Mesothelial cell of epicardium (in vitro differentiated cells): ENCODE measurements around the gene TMEM198. TPM values are rescaled to one million over a fixed set of nuclear protein-coding genes. Genes with fewer than 3 reads are reported as not detected.

Source experiments
- DNase-seq, 2 experiments: peaks; one replicate each; pipeline ENCODE4 v3.0.0; 2021; ENCODE audit warnings: low spot score in 2 of 2; ENCODE audit not compliant: unreplicated experiment in 2 of 2
- H3K27ac Mint-ChIP-seq: 2 replicates; pipeline ENCODE4 v1.8.0; 2021; ENCODE audit warnings: mixed read lengths
- H3K27me3 Mint-ChIP-seq: 2 replicates; pipeline ENCODE4 v1.8.0; 2021; ENCODE audit warnings: low read depth, mixed read lengths
- H3K36me3 Mint-ChIP-seq: 2 replicates; pipeline ENCODE4 v1.8.0; 2021; ENCODE audit warnings: mixed read lengths
- H3K4me1 Mint-ChIP-seq: 2 replicates; pipeline ENCODE4 v1.8.0; 2021; ENCODE audit warnings: mixed read lengths
- H3K4me3 Mint-ChIP-seq: 2 replicates; pipeline ENCODE4 v1.8.0; 2021; ENCODE audit warnings: mild to moderate bottlenecking, moderate library complexity, mixed read lengths
- H3K9me3 Mint-ChIP-seq: 2 replicates; pipeline ENCODE4 v1.8.0; 2021; ENCODE audit warnings: mixed read lengths
- CTCF ChIP-seq: fragments of 200-600 bp; sonication (generic); IDR thresholded peaks from one replicate; pipeline ENCODE4 v1.5.0; 2021; ENCODE audit warnings: antibody characterized with exemption; ENCODE audit not compliant: unreplicated experiment
- total RNA-seq: library from RNA; stranded (reverse); gene quantifications from 3 replicates; pipeline ENCODE4 v1.2.1, GENCODE V29; 2021

TMEM198 gene
- total RNA-seq, 1 donor from 2014 or later = 4.0 TPM

- peaks cover 2% of the 10 kb centered on the region for H3K36me3 Mint-ChIP-seq
- no peak for DNase-seq
Observed at GRCh38 chr2:219547621-219548020, 3.8 kb downstream of the TMEM198 start.

GRCh38 chr2:219548990-219549389 is 5.2 kb downstream of the TMEM198 start:
- DNase-seq = no peak
- no peaks in the 10 kb centered on the region for H3K9me3 Mint-ChIP-seq
- H3K36me3 Mint-ChIP-seq = peaks cover 2% of the 10 kb centered on the region
- TF ChIP-seq CTCF = no peak
- H3K4me1 Mint-ChIP-seq = peaks cover 18% of the 10 kb centered on the region
- no peak overlapping the region for H3K27ac Mint-ChIP-seq
- H3K4me3 Mint-ChIP-seq = no peak overlapping the region
- peaks cover 24% of the 10 kb centered on the region for H3K27me3 Mint-ChIP-seq

More at GRCh38 chr2:219547621-219548020, 3.8 kb downstream of the TMEM198 start:
- no peak for TF ChIP-seq CTCF
- peaks cover 21% of the 10 kb centered on the region for H3K4me1 Mint-ChIP-seq
- peaks cover 24% of the 10 kb centered on the region for H3K27me3 Mint-ChIP-seq
- no peak overlapping the region for H3K4me3 Mint-ChIP-seq
- no peak overlapping the region for H3K27ac Mint-ChIP-seq
- no peaks in the 10 kb centered on the region for H3K9me3 Mint-ChIP-seq

- Mint-ChIP-seq H3K4me1 (peaks cover 13% of the 10 kb centered on the region), H3K27me3 (peaks cover 22% of the 10 kb centered on the region), H3K9me3 (no peaks in the 10 kb centered on the region), H3K27ac (no peak overlapping the region), H3K4me3 (no peak overlapping the region), H3K36me3 (peaks cover 6% of the 10 kb centered on the region)
- no peak for TF ChIP-seq CTCF
- DNase-seq = no peak
Observed at GRCh38 chr2:219549619-219550018, 5.8 kb downstream of the TMEM198 start.

- TF ChIP-seq CTCF = no peak
- H3K27ac Mint-ChIP-seq = no peak overlapping the region
- H3K27me3 Mint-ChIP-seq = peaks cover 13% of the 10 kb centered on the region
- peak overlapping the region; percentile 76 for H3K4me3 Mint-ChIP-seq
- peaks cover 9% of the 10 kb centered on the region for H3K4me1 Mint-ChIP-seq
- no peak for DNase-seq
- no peaks in the 10 kb centered on the region for H3K9me3 Mint-ChIP-seq
- H3K36me3 Mint-ChIP-seq = peaks cover 17% of the 10 kb centered on the region
Observed at GRCh38 chr2:219551441-219552381, 7.9 kb downstream of the TMEM198 start.

- peak overlapping the region; percentile 76 for H3K4me3 Mint-ChIP-seq
- no peak for TF ChIP-seq CTCF
- peaks cover 9% of the 10 kb centered on the region for H3K4me1 Mint-ChIP-seq
- peaks cover 16% of the 10 kb centered on the region for H3K36me3 Mint-ChIP-seq
- H3K27ac Mint-ChIP-seq = no peak overlapping the region
- H3K27me3 Mint-ChIP-seq = peaks cover 13% of the 10 kb centered on the region
- H3K9me3 Mint-ChIP-seq = no peaks in the 10 kb centered on the region
- peak; percentile 77 to 88 for DNase-seq
Observed at GRCh38 chr2:219552382-219553167, 8.7 kb downstream of the TMEM198 start.
